Measurements from ENCODE around the gene DIDO1.

DIDO1 gene

GRCh38 chr20:62911701-62912280 is 14.5 kb downstream of the DIDO1 start:
- Histone ChIP-seq H3K4me3 (replicated peaks; ENCODE audit: low read depth, low read length) (no peak overlapping the region), H3K36me3 (ENCODE audit: control insufficient read depth, insufficient read depth, low read length) (peaks cover 42% of the 10 kb centered on the region), H3K27me3 (replicated peaks; ENCODE audit: control insufficient read depth, insufficient read depth, low read length) (no peaks in the 10 kb centered on the region)
- TF ChIP-seq CTCF (IDR thresholded peaks at IDR 0.05; ENCODE audit: insufficient read depth, low read length, poor library complexity, severe bottlenecking), result no peak
- no peak for DNase-seq (ENCODE audit: extremely low read depth, insufficient read length)

GRCh38 chr20:62910777-62911497 is 15.4 kb downstream of the DIDO1 start:
- peaks cover 49% of the 10 kb centered on the region for H3K36me3 ChIP-seq (ENCODE audit: control insufficient read depth, insufficient read depth, low read length)
- no peaks in the 10 kb centered on the region for H3K27me3 ChIP-seq (replicated peaks; ENCODE audit: control insufficient read depth, insufficient read depth, low read length)
- no peak for DNase-seq (ENCODE audit: extremely low read depth, insufficient read length)
- H3K4me3 ChIP-seq (replicated peaks; ENCODE audit: low read depth, low read length), result no peak overlapping the region
- TF ChIP-seq CTCF (IDR thresholded peaks at IDR 0.05; ENCODE audit: insufficient read depth, low read length, poor library complexity, severe bottlenecking), result no peak

GRCh38 chr20:62910217-62910766 is 16.0 kb downstream of the DIDO1 start:
- peaks cover 56% of the 10 kb centered on the region for H3K36me3 ChIP-seq (ENCODE audit: control insufficient read depth, insufficient read depth, low read length)
- DNase-seq (ENCODE audit: extremely low read depth, insufficient read length), result no peak

GRCh38 chr20:62908971-62909791 is 17.1 kb downstream of the DIDO1 start:
- Histone ChIP-seq H3K27me3 (replicated peaks; ENCODE audit: control insufficient read depth, insufficient read depth, low read length) (no peaks in the 10 kb centered on the region), H3K4me3 (replicated peaks; ENCODE audit: low read depth, low read length) (no peak overlapping the region), H3K36me3 (ENCODE audit: control insufficient read depth, insufficient read depth, low read length) (peaks cover 59% of the 10 kb centered on the region)
- no peak for TF ChIP-seq CTCF (IDR thresholded peaks at IDR 0.05; ENCODE audit: insufficient read depth, low read length, poor library complexity, severe bottlenecking)
- no peak for DNase-seq (ENCODE audit: extremely low read depth, insufficient read length)

More at GRCh38 chr20:62910217-62910766, 16.0 kb downstream of the DIDO1 start:
- no peak overlapping the region for H3K4me3 ChIP-seq (replicated peaks; ENCODE audit: low read depth, low read length)
- TF ChIP-seq CTCF (IDR thresholded peaks at IDR 0.05; ENCODE audit: insufficient read depth, low read length, poor library complexity, severe bottlenecking), result no peak
- H3K27me3 ChIP-seq (replicated peaks; ENCODE audit: control insufficient read depth, insufficient read depth, low read length), result no peaks in the 10 kb centered on the region

GRCh38 chr20:62907384-62908317 is 18.7 kb downstream of the DIDO1 start:
- Histone ChIP-seq H3K4me3 (replicated peaks; ENCODE audit: low read depth, low read length) (no peak overlapping the region), H3K27me3 (replicated peaks; ENCODE audit: control insufficient read depth, insufficient read depth, low read length) (no peaks in the 10 kb centered on the region), H3K36me3 (ENCODE audit: control insufficient read depth, insufficient read depth, low read length) (peaks cover 62% of the 10 kb centered on the region)
- TF ChIP-seq CTCF (IDR thresholded peaks at IDR 0.05; ENCODE audit: insufficient read depth, low read length, poor library complexity, severe bottlenecking), result peak; percentile 60
- DNase-seq (ENCODE audit: extremely low read depth, insufficient read length), result no peak

All from GM06990 (cell line).